Fibroblast of the aortic adventitia (primary cell): ENCODE measurements around the gene DGCR2. TPM values are rescaled to one million over a fixed set of nuclear protein-coding genes. Genes with fewer than 3 reads are reported as not detected.

ENCODE experiments used
- DNase-seq: peaks from one replicate; pipeline ENCODE4 v3.0.0-alpha.2; 2010; ENCODE audit warnings: low read depth
- H3K4me3 ChIP-seq: 2 replicates; pipeline ENCODE4 v1.5.1; 2011; ENCODE audit warnings: low read depth, mild to moderate bottlenecking, control low read depth, low read length, moderate library complexity
- CTCF ChIP-seq: IDR thresholded peaks from 2 replicates; pipeline ENCODE4 v1.5.1; 2011; ENCODE audit warnings: mild to moderate bottlenecking, low read length, control low read depth, inconsistent platforms; ENCODE audit not compliant: insufficient read depth
- total RNA-seq: library from RNA; depleted of rRNA; stranded (reverse); fragments of >200 nt; gene quantifications from 2 replicates; pipeline ENCODE4 v1.2.3, GENCODE V29; 2012; ENCODE audit warnings: low replicate concordance

The DGCR2 gene
- total RNA-seq, 1 donor, result 29.2 TPM

GRCh38 chr22:19097518-19097917 lies 24.7 kb downstream of the DGCR2 start:
- TF ChIP-seq CTCF, result no peak
- DNase-seq, result no peak

GRCh38 chr22:19096555-19096954 lies 25.7 kb downstream of the DGCR2 start:
- H3K4me3 ChIP-seq, result no peak overlapping the region
- TF ChIP-seq CTCF, result no peak
- DNase-seq, result no peak

More at GRCh38 chr22:19097518-19097917, 24.7 kb downstream of the DGCR2 start:
- no peak overlapping the region for H3K4me3 ChIP-seq

GRCh38 chr22:19094393-19094997 lies 27.7 kb downstream of the DGCR2 start:
- no peak for TF ChIP-seq CTCF
- no peak overlapping the region for H3K4me3 ChIP-seq
- no peak for DNase-seq

- no peak for DNase-seq
- TF ChIP-seq CTCF, result no peak
- no peak overlapping the region for H3K4me3 ChIP-seq
Measured at GRCh38 chr22:19092725-19093124, 29.5 kb downstream of the DGCR2 start.

- no peak for DNase-seq
- H3K4me3 ChIP-seq, result no peak overlapping the region
- TF ChIP-seq CTCF, result no peak
Measured at GRCh38 chr22:19090586-19091127, 31.6 kb downstream of the DGCR2 start.

- H3K4me3 ChIP-seq, result no peak overlapping the region
- no peak for DNase-seq
- TF ChIP-seq CTCF, result no peak
Measured at GRCh38 chr22:19090183-19090582, 32.0 kb downstream of the DGCR2 start.
